Stimulated activated CD4-positive, alpha-beta T cell treated with anti-CD3 and anti-CD28 coated beads, Interleukin-2, amount 100 ng/mL, for 48 hours (primary cell): ENCODE measurements around the gene SSPN.

Experiments used
- DNase-seq, 2 donors: peaks; one replicate each; pipeline ENCODE4 v3.0.0-alpha.2; 2020

Gene SSPN

GRCh38 chr12:26187014-26187798, 8.2 kb upstream of the SSPN start:
- DNase-seq, result no peak

DNA sequence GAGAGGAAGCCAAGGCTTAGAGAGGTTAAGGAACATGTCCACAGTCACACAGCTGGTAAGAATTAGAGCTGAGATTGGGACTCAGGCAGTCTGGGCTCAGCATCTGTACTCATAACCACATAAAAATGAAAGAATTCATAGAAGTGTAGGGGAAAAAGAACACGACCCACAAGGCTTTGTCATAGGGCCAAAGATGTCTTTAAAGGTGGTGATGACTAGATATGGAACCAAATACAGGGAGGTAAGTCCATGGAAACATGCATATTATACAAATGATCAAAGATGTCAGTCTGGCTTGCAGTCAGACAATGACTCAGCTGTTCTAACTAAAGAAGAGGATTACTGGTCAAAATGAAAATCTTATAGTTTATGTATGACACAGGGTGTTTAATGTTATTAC, 7.2 kb upstream of the SSPN start:
- DNase-seq, result no peak

DNA sequence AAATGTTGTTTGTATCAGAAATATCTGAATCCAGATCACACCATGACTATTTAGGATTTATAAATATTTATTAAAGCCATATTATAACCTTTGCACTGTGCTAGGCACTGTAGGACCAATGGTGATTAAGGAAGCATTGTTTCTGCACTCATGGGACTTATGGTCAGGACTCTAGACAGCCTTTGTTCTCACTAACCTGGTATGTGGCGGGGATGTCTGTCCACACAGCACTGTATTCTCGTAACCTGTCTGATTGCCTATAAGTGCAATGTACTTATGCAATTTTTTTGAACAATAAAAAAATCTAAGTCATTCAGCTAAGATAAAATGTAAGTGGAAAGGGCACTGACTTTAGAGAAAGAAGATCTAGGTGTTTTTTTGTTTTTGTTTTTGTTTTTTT, 6.7 kb upstream of the SSPN start:
- no peak for DNase-seq

- no peak for DNase-seq
Measured at GRCh38 chr12:26192142-26192541, 3.2 kb upstream of the SSPN start.

DNA sequence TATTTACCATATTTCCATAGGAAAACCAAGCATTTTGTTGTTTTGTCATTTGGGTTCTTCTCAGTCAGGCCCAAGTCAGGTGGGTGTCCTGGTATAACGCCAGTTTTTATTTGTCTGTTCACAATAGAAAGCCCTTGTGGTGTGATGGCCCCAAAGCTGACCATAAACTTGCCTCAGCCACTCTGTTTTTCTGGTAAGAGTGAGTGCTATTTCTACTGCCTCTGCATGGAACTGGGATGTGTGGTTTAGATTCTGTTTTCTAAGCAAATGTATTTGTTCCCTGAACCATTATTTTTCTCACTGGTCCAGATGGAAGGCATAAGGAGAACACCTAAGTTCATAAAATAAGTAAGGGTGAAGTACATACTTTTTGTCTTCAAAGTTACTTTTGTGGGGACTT, 1.8 kb upstream of the SSPN start:
- DNase-seq, result no peak

GRCh38 chr12:26195641-26196420, 458 bp downstream of the SSPN start:
- no peak for DNase-seq

GRCh38 chr12:26196421-26196716, 996 bp downstream of the SSPN start:
- DNase-seq, result no peak

DNA sequence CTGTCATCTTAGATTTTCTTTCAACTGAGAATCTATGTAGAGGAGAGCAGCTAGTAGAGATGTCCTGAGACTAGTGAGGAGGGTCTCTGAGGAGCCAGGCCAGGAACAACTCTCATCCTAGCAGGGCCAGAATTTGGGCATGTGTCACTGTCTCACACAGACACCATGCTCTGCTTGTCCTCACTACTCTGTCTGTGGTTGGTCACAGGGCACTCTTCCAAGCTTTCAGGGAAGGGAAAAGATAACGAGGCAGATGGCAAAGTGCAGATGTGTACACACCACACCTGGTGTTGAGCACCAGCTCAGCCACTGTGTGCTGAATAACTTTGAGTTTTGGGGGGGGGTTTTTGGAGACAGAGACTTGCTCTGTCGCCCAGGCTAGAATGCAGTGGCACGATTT, 2.5 kb downstream of the SSPN start:
- DNase-seq, result no peak

GRCh38 chr12:26198742-26199141, 3.4 kb downstream of the SSPN start:
- DNase-seq, result no peak

GRCh38 chr12:26203167-26203780, 7.9 kb downstream of the SSPN start:
- no peak for DNase-seq

- DNase-seq, result no peak
Measured at GRCh38 chr12:26204612-26205289, 9.4 kb downstream of the SSPN start.

DNA sequence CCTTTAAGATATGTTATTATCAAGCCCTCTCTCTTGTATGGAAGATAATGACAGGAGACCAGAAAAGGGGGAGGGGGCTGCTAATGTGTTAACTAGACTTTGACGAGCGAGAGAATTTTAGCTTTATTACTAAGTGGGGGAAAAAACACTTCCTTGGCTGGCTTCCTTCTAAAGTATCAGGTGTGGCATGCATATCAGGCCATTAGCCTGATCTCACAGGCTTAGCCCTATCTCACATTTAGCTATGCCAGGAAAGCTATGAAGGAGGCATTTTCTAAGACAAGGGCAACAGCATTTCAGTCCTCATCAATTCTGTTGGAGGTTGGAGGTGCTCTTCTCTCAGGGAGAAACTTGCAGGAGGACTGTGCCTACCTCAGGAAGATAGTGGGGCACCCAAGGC, 9.9 kb downstream of the SSPN start:
- no peak for DNase-seq

DNA sequence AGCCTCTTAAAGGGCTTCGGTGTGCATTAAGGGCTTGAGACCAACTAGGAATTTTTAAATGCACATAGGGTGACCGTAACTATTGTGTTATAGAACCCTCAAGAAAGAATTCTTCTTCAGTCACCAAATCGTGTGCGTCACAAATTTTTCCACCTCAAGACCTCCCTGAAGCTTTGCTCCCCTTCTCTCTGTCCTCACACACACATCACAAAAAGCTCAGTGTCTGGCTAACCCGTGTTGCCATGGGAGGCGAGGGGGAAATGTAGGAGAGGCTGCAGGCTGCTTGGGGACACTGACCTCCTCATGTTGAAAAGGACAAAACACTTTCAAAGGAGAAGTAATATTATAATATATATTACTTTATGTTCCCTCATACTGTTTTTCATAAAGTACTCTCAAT, 10.6 kb downstream of the SSPN start:
- DNase-seq, result no peak

DNA sequence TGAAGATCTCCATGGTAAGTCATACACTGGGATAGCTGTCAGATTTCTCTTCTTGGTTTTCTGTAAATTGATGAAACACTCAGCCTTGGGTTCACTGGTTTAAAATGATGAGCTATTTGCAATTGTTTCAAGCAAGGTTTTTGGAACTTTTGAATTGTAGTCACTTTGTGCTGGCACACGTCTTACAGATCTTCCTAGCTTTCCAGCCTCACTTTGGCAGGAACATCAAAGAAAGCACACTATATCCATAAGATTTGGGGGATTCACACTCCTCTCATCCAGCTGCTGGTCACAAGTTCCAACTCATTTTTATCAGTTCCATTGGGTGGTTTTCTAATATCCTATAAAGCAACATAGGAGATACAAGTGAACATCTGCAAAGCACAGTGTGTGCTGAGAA, 16.0 kb downstream of the SSPN start:
- DNase-seq, result no peak

GRCh38 chr12:26212396-26212795, 17.0 kb downstream of the SSPN start:
- DNase-seq, result no peak

DNA sequence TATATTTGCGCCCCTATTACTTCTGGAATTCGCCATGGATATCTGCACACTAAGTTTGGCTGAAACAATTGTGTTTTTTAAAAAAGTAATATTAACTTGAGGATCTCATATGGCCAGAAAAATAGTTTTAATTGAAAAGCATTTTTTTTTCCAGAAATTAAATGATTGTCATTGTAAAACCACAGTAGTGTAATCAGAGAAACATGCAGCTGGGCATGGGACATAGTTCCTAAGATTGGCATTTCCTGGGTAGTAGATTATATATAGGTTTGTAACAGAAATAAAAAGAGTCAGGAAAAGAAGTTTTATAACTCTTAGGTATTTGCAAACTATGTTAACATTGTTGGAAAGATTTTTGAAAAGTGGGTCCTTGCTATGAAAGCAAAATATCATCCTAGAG, 17.6 kb downstream of the SSPN start:
- no peak for DNase-seq

DNA sequence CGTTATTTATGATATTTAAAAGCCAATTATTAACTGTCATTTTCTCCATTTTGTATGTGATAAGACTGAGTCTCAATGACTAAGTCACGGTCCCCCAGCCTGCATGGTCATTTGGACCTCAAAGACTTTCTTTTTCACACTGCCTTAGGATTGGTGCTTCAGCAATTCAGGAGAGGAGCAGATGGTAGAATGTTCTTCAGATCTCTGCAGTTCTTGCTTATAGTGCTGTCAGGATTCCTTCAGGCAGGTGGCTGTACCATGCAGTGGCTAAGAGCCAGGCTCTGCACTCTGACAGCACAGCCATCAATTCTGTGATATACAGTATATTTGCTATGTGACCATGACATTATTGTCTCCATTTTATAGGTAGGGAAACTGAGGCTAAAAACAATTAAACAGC, 18.7 kb downstream of the SSPN start:
- no peak for DNase-seq

- DNase-seq, result no peak
Measured at GRCh38 chr12:26219736-26220135, 24.4 kb downstream of the SSPN start.

DNA sequence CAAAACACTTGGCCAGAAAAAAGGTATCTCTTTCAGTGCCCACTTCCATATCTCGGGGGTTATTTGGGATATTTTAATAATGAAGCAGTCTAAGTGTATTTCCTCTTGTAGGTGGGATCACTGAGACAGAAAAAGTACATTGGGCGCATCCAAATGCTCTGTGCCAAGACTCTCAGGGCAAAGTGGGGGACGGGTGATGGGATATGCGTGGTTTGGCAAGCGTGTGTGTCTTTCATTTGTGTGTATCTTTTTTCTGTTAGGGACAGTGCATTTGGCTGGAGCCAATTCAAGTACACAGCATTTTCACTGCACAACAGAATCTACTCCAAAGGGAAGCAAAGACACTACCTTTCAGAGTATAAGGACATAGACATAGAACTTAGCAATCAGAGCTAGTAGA, 29.3 kb downstream of the SSPN start:
- DNase-seq, result no peak

DNA sequence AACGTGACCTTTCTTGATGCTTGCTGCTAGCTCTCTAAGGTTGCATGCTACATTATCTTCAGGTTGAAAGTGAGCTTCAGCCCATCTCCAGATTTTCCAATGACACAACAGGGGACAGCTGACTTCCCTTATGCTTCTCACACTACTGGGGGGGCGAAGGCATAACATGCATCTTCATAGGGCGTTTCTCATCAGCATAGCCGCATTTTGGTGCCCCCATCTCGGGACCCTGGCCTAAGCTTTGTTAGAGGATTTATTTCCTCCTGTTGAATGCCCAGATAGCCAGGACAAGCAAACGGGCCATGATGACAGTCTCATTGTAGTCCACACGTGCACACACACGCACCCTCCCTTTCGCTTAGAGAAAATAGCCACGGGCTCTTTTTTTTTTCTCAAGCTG, 30.7 kb downstream of the SSPN start:
- DNase-seq, result no peak

DNA sequence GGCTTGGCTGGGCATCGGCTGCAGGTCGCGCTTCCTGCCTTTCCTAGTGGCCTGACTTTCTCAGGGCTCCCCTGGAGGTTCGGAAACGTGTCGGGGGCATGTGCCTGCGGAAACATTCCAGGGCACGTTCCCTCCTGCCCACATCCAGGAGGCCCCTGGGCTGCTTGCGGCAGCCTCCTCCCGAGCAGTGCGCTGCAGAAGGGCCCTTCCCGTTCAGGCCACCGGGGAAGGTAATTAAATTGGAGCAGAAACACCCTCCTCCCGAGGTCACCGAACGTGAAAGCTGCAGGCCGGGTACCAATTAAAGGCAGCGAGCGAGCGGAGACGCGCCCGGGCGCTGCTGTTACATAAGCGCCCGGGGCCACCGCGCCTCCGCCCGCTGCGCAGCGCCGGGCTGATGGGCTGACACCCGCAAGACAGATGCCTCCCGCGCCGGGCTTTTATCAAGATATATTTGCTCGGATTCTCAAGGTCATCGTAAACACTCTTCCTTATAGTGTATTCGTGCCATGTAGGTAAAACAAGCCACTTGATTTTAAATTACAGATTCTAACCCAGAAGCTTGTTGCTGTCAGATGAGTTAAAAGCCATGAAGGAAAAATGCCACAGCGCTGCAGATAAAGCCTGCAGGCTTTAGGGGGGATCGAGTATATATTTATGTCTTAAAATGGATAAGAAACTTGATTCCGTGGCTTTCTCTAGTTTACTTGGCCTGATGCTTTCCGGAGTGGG, 31.4 kb downstream of the SSPN start:
- no peak for DNase-seq

DNA sequence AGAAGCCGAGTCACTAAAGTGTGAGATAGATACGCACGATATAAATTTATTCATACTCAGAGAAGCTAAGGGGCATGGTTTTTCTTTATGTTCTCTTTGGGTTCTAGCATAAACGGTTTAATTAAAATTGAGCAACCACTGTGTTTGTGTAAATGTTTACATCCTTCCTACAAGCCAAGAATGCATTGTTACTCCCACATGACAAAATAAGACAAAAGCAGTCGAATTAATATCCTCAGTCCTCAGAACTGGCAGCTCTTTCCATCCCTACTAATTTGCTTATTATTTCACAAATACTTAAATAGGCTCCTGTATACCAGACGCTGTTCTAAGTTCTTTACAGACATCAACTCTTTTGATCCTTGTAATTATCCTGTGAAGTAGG, 32.0 kb downstream of the SSPN start:
- no peak for DNase-seq

DNA sequence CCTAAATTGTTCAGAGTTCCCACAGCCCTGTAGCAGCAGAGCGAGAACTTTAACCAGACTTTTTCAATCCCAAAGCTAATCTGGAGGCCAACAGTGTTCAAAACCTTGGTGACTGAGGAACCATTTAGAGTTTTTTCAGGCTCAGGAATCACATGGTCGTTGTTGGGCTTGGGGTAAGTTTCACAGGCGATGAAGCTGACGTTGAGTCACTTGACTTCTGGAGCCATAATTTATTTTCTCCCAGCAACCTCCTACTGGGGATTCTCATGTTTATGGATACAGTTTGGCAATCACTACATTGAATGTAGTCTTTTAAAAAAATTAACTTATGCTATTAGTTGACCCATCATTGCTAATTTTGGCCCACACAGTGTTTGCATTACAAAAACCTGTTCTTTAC, 34.5 kb downstream of the SSPN start:
- no peak for DNase-seq
